GM18526 (cell line): ENCODE data around the gene AMDHD2.

ENCODE experiments used
- POLR2A ChIP-seq: IDR thresholded peaks from 3 replicates; pipeline ENCODE4 v1.6.1; 2011; ENCODE audit not compliant: insufficient read length; ENCODE audit errors: extremely low read depth

Gene AMDHD2, protein sequence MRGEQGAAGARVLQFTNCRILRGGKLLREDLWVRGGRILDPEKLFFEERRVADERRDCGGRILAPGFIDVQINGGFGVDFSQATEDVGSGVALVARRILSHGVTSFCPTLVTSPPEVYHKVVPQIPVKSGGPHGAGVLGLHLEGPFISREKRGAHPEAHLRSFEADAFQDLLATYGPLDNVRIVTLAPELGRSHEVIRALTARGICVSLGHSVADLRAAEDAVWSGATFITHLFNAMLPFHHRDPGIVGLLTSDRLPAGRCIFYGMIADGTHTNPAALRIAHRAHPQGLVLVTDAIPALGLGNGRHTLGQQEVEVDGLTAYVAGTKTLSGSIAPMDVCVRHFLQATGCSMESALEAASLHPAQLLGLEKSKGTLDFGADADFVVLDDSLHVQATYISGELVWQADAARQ

DNA sequence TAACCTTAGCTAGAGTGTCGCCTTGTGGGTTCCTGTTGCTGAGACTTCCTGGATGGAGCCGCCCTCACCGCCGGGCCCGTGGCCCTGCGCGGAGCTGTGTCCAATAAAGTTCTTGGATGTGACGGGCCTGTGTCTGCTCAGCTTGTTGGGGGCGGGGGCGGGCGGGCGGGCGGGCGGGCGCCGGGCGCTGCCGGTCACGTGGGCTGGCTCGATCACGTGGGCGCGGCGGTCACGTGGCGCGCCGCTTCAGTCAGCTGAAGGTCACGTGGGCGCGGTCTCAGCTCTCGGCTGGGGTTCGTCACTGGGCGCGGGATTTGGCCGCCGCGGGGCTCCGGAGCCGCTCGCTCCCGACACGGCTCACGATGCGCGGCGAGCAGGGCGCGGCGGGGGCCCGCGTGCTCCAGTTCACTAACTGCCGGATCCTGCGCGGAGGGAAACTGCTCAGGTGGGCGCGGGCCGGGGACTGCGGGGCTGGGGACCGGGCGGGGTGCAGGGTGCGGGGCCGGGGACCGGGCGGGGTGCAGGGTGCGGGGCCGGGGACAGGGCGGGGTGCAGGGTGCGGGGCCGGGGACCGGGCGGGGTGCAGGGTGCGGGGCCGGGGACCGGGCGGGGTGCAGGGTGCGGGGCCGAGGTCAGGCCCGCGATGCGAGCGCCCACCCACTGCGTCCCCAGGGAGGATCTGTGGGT is at the start of gene AMDHD2:
Gene AMDHD2, plus strand, starts transcription at position 275 of the 687 bp plus-strand sequence. Its CDS starts 88 bp downstream, at position 363.
- TF ChIP-seq POLR2A: peak; percentile 57

GRCh38 chr16:2470603-2471015 is 49.6 kb upstream of the AMDHD2 start:
- TF ChIP-seq POLR2A: no peak

DNA sequence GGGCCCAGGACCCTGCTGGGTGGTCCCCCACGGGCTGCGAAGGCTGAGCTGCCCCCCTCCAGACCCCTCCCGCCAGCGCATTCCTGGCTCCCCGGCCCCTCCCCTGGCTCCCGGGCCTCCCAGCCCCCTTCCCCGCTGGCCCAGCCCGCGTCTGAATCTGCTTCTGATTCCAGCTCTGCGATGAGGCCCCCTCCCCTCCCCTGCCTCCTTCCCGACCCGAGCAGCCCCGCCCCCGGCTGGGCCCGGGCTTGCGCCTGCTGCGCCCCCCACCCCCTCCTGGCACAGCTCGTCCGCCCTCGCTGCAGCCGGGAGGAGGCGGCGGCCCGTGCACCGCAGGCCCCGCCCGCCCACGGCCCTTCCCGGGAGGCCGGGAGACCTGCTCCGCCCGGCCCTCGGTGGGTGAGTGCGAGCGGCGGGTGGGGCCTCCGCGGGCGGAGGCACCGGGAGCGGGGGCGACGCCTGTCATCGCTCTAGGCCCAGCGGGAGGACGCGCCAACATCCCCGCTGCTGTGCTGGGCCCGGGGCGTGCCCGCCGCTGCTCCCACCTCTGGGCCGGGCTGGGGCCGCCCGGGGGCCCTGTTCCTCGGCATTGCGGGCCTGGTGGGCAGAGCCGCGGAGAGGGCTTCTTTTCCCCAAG is 49.0 kb upstream of the AMDHD2 start, which contains the start of gene NTN3:
Gene NTN3, plus strand, starts transcription at position 282 of the 637 bp plus-strand sequence. CDS start 405 bp downstream, outside the sequence.
- TF ChIP-seq POLR2A: no peak

DNA sequence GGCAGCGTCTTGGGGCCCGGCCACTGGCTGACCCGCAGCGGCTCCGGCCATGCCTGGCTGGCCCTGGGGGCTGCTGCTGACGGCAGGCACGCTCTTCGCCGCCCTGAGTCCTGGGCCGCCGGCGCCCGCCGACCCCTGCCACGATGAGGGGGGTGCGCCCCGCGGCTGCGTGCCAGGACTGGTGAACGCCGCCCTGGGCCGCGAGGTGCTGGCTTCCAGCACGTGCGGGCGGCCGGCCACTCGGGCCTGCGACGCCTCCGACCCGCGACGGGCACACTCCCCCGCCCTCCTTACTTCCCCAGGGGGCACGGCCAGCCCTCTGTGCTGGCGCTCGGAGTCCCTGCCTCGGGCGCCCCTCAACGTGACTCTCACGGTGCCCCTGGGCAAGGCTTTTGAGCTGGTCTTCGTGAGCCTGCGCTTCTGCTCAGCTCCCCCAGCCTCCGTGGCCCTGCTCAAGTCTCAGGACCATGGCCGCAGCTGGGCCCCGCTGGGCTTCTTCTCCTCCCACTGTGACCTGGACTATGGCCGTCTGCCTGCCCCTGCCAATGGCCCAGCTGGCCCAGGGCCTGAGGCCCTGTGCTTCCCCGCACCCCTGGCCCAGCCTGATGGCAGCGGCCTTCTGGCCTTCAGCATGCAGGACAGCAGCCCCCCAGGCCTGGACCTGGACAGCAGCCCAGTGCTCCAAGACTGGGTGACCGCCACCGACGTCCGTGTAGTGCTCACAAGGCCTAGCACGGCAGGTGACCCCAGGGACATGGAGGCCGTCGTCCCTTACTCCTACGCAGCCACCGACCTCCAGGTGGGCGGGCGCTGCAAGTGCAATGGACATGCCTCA is 48.3 kb upstream of the AMDHD2 start:
- no peak for TF ChIP-seq POLR2A

GRCh38 chr16:2472488-2472864 is 47.7 kb upstream of the AMDHD2 start:
- no peak for TF ChIP-seq POLR2A

DNA sequence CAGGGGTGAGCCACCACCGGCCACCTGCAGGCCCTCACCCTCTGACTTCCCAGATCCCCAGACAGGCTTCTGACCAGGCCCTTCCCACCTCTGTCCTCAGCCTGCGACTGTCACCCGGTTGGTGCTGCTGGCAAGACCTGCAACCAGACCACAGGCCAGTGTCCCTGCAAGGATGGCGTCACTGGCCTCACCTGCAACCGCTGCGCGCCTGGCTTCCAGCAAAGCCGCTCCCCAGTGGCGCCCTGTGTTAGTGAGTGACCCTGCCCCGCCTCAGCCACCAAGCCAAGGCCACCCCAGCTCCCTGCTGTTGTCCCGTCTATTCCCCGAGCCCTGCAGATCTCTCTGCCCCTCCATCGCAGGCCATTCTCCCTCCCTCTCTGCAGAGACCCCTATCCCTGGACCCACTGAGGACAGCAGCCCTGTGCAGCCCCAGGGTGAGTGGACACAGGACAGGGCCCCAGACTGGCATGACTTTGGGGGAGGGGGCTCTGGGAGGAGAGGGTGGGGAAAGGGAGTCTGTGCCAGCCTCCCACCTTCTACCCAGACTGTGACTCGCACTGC is 47.2 kb upstream of the AMDHD2 start:
- no peak for TF ChIP-seq POLR2A

DNA sequence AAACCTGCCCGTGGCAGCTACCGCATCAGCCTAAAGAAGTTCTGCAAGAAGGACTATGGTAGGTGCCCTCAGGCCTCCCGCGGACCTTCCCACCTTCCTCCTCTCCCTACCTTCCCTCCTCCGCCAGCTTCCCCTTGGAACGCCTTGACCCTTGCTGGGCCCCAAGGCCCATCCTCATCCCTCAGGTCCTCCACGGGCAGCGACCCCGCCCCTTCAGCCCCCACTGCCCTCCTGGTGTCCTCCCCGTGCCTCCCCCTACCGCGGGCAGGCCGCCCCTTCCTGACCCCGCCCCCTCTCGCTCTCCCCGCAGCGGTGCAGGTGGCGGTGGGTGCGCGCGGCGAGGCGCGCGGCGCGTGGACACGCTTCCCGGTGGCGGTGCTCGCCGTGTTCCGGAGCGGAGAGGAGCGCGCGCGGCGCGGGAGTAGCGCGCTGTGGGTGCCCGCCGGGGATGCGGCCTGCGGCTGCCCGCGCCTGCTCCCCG is 46.7 kb upstream of the AMDHD2 start:
- TF ChIP-seq POLR2A: no peak

GRCh38 chr16:2473999-2474876 is 45.9 kb upstream of the AMDHD2 start:
- TF ChIP-seq POLR2A: peak; percentile 40

GRCh38 chr16:2474877-2475412 is 45.2 kb upstream of the AMDHD2 start, which contains the start of gene TBC1D24:
Gene TBC1D24 (plus strand): TSS chr16:2475127. CDS start chr16:2496149, 21,022 bp downstream.
- peak; percentile 88 for TF ChIP-seq POLR2A

GRCh38 chr16:2475413-2476344 is 44.5 kb upstream of the AMDHD2 start:
- TF ChIP-seq POLR2A: no peak

DNA sequence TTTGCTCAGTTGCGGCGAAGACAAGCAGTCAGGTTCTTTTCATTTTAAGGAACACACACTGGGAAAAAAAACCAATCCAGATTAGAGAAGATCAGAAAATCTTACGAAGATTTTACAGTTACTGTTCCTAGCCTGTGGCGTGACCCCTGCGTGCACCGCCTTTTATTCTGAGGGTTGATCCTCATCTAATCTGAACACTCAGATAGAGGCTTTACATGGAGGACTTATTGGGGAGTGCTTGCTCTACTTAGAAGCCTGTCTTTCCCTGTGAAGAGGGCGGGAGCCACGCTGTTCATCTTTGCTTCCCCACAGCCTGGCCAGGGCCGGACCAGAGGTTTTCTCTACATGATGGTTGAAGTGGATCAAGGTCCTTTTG is 43.8 kb upstream of the AMDHD2 start:
- no peak for TF ChIP-seq POLR2A

DNA sequence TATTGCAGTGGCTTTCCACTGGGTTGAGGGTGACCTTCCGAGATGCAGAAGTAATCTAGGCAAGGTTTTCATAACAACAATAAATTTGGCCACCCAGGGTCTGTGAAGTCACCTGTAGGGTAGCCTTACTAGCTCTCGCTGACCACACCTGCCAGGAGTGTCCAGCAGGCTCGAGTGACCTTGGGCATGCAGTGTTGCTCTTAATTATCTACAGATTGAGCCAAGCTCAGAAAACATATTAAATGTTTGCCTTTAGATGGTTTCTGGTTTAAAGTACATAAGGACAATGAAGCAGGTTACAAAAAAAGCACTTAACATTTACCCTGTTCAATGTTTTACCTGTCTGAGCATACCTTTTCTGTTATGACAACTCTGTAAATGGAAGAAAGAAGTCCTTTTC is 43.4 kb upstream of the AMDHD2 start:
- no peak for TF ChIP-seq POLR2A

DNA sequence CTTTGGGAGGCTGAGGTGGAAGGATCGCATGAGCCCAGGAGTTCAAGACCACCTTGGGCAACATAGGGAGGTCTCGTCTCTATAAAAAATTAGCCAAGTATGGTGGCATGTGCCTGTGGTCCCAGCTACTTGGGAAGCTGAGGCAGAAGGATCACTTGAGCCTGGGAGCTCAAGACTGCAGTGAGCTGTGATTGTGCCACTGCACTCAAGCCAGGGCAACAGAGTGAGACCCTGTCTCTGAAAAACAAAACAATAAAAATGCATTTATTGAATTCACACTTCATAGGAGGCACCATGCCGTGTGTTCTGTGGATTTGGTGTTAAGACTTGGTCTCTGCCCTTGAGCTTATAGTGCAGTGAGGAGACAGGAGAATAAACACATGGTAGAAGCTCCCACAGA is 42.8 kb upstream of the AMDHD2 start:
- TF ChIP-seq POLR2A: no peak
